ENCODE data around the gene TMEM125. TPM values are rescaled to one million over a fixed set of nuclear protein-coding genes. Genes with fewer than 3 reads are reported as not detected.

TMEM125 gene
- total RNA-seq, 2 donors from 2014 or later: 0.63 TPM; not detected in 1

DNA sequence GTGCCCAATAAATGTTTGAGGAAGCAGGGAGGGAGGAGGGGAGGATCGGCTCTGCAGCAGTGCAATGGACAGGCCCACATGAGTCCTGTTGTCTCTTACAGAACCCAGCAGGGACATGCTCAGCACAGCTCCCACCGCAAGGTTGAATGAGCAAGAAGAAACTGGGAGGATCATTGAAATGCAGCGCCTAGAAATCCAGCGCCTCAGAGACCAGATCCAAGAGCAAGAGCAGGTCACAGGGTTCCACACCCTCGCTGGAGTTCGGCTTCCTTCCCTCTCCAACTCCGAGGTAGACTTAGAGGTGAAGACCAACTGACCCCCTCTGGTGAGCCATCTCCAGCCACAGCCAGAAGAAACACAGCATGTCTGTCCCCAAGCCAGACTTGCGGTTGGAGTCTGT, 15.9 kb upstream of the TMEM125 start:
- H3K4me3 ChIP-seq: no peak overlapping the region
- H3K9me3 ChIP-seq: no peaks in the 10 kb centered on the region
- no peaks in the 10 kb centered on the region for H3K27me3 ChIP-seq (replicated peaks; ENCODE audit: insufficient read depth)
- no peak for DNase-seq (ENCODE audit: low spot score)
- H3K36me3 ChIP-seq: no peaks in the 10 kb centered on the region
- no peaks in the 10 kb centered on the region for H3K4me1 ChIP-seq (ENCODE audit: control insufficient read depth in 1 of 2, low read depth in 2 of 2)
- TF ChIP-seq CTCF (IDR thresholded peaks at IDR 0.05): no peak
- ATAC-seq (ENCODE audit: insufficient number of reproducible peaks, low FRiP score, low read depth): no peak
- no peak overlapping the region for H3K27ac ChIP-seq

DNA sequence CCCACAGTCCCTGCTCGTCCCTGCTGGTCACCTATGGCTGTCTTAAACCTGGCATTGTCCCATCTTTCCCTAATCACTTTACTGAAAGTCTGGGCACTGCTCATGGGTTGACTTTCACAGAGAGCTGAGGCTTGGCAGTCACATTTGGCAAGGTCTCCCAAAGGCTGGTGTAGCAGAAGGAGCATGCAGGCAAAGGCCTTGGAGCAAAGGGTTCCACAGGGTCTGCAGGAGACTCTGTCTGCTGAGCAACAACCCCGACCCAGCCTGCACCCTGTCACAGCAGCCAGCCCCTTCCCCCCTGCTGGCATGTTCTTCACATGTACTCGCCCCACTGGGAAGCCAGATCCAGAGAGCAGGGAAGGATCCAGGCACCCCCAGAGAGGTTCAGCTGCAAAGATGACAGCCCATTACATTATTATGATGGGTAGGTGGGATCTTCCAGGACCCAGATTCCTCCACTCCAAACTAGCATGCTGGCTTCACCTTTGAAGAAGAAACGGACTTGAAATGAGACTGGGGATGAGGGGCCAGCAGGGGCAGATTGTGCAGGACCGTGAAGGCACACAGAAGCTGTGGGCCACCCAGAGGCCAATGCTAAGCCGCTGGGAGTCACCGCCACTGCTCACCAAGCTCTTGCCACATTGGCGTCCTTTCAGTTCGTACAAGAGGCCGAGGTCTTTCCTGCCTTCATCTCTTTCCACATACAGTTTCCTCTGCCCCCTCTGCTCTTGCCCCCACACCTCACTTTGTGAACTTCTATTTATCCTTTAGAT, 14.2 kb upstream of the TMEM125 start:
- Histone ChIP-seq H3K9me3 (no peaks in the 10 kb centered on the region), H3K27ac (no peak overlapping the region), H3K4me1 (ENCODE audit: control insufficient read depth in 1 of 2, low read depth in 2 of 2) (no peaks in the 10 kb centered on the region), H3K36me3 (no peaks in the 10 kb centered on the region), H3K27me3 (replicated peaks; ENCODE audit: insufficient read depth) (no peaks in the 10 kb centered on the region), H3K4me3 (no peak overlapping the region)
- DNase-seq (ENCODE audit: low spot score): no peak
- no peak for TF ChIP-seq CTCF (IDR thresholded peaks at IDR 0.05)
- no peak for ATAC-seq (ENCODE audit: insufficient number of reproducible peaks, low FRiP score, low read depth)

GRCh38 chr1:43256675-43257570, 12.9 kb upstream of the TMEM125 start:
- no peaks in the 10 kb centered on the region for H3K36me3 ChIP-seq
- ATAC-seq (ENCODE audit: insufficient number of reproducible peaks, low FRiP score, low read depth) (no peak), DNase-seq (ENCODE audit: low spot score) (no peak)
- H3K27ac ChIP-seq: no peak overlapping the region
- no peaks in the 10 kb centered on the region for H3K4me1 ChIP-seq (ENCODE audit: control insufficient read depth in 1 of 2, low read depth in 2 of 2)
- no peak overlapping the region for H3K4me3 ChIP-seq
- no peaks in the 10 kb centered on the region for H3K27me3 ChIP-seq (replicated peaks; ENCODE audit: insufficient read depth)
- no peak for TF ChIP-seq CTCF (IDR thresholded peaks at IDR 0.05)
- H3K9me3 ChIP-seq: no peaks in the 10 kb centered on the region

DNA sequence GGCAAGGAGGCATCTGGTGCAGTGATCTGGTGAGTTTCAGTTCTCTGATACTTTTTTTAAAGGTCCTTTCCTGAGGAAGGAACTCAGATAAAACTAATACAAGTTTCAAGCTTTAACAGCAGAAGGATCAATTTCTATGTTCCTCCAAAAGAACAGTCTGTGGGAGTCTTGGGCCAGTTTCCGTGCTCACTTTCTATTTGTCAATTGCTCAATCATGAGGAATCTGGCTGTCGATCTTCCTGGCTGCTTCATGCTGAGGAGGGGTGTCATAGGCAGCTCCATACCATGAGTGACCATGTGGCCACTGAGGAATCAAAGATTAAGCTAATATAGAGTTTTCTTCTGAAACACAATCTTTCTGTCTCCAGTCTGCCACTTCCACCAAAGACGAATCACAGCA, 11.4 kb upstream of the TMEM125 start:
- H3K9me3 ChIP-seq: no peaks in the 10 kb centered on the region
- DNase-seq (ENCODE audit: low spot score): no peak
- H3K36me3 ChIP-seq: no peaks in the 10 kb centered on the region
- no peak overlapping the region for H3K4me3 ChIP-seq
- no peaks in the 10 kb centered on the region for H3K27me3 ChIP-seq (replicated peaks; ENCODE audit: insufficient read depth)
- no peaks in the 10 kb centered on the region for H3K4me1 ChIP-seq (ENCODE audit: control insufficient read depth in 1 of 2, low read depth in 2 of 2)
- no peak for ATAC-seq (ENCODE audit: insufficient number of reproducible peaks, low FRiP score, low read depth)
- H3K27ac ChIP-seq: no peak overlapping the region
- no peak for TF ChIP-seq CTCF (IDR thresholded peaks at IDR 0.05)

DNA sequence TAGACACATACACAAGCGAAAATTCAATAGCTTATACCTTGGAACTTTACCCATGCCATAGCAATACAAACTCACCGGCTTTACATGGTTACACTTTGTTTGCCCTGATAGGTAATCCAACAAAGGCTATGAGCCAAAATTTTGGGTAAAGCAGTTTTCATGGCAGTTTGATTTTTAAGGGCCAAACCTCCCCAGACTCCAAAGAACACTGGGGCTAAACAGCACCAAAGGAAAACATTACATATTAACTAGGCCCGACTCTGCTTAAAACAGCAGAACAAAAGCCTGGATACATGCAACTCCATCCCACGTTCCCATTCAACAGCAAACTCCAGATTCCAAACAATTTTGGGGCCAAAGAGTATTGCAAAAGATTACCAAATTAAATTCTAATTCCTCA, 4.4 kb upstream of the TMEM125 start:
- Histone ChIP-seq H3K36me3 (no peaks in the 10 kb centered on the region), H3K4me1 (ENCODE audit: control insufficient read depth in 1 of 2, low read depth in 2 of 2) (no peaks in the 10 kb centered on the region), H3K27me3 (replicated peaks; ENCODE audit: insufficient read depth) (no peaks in the 10 kb centered on the region), H3K9me3 (no peaks in the 10 kb centered on the region), H3K27ac (no peak overlapping the region), H3K4me3 (no peak overlapping the region)
- DNase-seq (ENCODE audit: low spot score) (no peak), ATAC-seq (ENCODE audit: insufficient number of reproducible peaks, low FRiP score, low read depth) (no peak)
- no peak for TF ChIP-seq CTCF (IDR thresholded peaks at IDR 0.05)

Measured in thoracic aorta (tissue), 2 donors.